HG02642 (cell line): ENCODE measurements around the gene PGBD2.
"Not testable (repeated sequence)": the region's sequence is repeated elsewhere in the genome, so short reads cannot be mapped to it uniquely, and the experiment has no call there.

Source experiments
- ATAC-seq: cut with Tn5 transposase; IDR thresholded peaks from one replicate; pipeline ENCODE4 v1.9.1; 2021; ENCODE audit warnings: mild to moderate bottlenecking; ENCODE audit not compliant: unreplicated experiment, poor library complexity

The PGBD2 gene, protein sequence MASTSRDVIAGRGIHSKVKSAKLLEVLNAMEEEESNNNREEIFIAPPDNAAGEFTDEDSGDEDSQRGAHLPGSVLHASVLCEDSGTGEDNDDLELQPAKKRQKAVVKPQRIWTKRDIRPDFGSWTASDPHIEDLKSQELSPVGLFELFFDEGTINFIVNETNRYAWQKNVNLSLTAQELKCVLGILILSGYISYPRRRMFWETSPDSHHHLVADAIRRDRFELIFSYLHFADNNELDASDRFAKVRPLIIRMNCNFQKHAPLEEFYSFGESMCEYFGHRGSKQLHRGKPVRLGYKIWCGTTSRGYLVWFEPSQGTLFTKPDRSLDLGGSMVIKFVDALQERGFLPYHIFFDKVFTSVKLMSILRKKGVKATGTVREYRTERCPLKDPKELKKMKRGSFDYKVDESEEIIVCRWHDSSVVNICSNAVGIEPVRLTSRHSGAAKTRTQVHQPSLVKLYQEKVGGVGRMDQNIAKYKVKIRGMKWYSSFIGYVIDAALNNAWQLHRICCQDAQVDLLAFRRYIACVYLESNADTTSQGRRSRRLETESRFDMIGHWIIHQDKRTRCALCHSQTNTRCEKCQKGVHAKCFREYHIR

DNA sequence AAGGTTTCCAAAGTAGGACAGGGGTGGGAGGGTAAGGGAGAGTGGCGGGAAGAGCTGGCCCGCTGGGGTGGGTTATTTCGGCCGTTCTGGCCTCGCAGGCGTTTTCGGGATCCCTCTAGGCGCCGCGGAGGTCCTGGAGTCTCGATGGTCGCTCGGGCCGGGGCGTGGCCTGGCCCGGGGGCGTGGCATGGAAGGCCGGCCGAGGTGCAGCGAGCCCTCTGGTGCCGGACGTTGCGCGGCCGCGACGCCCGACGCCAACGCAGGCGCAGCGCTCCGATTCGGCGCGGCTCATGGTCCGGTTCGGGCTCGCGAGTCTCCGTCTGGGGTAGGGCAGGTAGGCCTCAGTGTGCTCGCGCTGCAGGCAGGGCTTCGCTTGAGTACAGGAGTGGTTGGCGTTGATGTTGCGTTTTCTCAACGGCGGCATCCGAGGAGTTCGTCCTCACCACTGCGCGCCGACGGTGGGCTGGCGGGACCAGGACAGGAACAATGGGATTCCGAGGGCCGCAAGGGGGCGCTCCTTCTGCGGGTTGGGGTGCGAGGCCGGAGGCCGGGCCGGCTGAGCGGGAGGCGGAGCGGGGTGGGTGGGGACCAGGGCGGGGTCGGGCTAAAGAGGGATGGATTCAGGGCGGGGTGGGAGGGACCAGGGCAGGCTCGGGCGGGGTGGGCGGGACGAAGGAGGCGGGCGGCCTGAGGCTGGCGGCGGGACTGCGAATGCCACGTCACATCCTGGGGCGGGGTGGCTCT, at the start of gene PGBD2:
PGBD2 (plus strand) TSS at position 227 of the 744 bp plus-strand sequence. CDS start 7,628 bp downstream, outside the sequence.
- peak; percentile 94 for ATAC-seq

DNA sequence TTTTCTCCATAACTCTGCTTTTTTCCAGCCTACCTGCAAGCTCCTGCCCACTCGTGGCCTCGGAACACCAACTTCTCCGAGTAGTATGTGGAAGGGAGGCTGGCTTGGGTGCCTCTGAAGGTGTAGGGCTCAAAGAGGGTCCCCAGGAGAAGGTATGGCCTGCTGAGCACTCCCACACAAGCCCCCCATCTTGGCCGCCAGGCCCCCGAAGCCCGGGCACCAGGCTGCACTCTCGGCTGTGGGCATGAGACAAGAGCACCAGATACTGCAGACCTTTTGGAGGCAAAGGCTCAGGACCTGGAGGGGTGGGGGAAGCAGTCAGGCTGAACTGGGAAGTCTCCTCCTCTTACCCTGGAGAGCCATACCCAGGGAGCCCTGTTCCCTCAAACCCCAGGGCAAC, 48.8 kb upstream of the PGBD2 start:
- ATAC-seq = no peak

DNA sequence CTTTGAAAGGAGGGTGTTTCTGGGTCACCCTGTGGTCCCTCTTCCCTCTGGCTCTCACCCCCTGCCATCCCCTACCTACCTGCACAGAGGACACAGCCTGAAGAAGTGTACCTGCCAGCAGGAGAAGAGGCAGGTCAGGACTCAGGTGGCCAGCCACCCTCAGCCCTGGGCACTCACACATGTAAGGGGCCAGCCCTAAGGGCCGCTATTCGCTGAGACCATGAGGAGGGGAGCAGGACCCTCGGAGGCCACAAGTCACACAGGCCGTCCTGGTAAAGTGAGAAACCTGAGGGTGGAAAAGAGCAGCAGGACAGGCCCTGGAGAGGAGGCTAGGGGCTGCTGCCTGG, 48.3 kb upstream of the PGBD2 start:
- ATAC-seq = no peak

DNA sequence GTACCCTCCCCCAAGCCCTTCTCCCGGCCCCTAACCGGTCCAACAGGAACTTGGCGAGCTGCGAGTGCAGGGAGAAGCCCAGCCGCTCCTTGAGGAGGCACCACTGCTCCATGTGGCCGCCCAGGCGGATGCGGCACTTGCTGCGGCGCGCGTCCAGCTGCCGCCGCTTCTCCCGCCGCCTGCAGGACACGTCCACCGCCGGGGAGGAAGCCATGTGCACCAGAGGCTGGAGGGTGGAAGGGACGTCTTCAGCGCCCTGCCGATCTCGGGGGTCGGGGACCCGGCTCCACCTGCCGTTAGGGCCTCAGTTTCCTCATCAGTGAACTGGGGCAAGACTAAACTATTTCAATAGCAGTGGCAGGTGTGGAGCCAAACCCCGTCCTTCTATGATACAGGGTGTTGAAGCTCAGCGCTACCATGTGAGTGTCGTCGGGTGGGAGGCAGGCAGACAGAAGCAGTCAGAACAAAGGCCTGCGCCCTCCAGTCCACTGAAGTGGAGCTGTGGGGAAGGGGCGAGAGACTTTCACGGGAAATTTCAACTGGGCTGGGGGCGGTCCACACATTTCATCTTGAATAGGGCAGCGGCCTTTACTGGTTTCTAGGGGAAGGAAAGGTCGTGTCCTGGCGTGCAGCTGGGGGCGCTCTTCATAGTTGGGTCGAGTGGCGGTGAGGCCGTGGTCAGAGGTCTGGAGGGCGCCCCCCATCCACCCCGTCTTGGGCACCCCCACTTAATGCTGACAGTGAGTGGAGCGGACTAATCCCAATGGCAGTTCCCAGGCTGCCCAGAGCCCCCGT, 47.7 kb upstream of the PGBD2 start:
- peak; percentile 43 for ATAC-seq

DNA sequence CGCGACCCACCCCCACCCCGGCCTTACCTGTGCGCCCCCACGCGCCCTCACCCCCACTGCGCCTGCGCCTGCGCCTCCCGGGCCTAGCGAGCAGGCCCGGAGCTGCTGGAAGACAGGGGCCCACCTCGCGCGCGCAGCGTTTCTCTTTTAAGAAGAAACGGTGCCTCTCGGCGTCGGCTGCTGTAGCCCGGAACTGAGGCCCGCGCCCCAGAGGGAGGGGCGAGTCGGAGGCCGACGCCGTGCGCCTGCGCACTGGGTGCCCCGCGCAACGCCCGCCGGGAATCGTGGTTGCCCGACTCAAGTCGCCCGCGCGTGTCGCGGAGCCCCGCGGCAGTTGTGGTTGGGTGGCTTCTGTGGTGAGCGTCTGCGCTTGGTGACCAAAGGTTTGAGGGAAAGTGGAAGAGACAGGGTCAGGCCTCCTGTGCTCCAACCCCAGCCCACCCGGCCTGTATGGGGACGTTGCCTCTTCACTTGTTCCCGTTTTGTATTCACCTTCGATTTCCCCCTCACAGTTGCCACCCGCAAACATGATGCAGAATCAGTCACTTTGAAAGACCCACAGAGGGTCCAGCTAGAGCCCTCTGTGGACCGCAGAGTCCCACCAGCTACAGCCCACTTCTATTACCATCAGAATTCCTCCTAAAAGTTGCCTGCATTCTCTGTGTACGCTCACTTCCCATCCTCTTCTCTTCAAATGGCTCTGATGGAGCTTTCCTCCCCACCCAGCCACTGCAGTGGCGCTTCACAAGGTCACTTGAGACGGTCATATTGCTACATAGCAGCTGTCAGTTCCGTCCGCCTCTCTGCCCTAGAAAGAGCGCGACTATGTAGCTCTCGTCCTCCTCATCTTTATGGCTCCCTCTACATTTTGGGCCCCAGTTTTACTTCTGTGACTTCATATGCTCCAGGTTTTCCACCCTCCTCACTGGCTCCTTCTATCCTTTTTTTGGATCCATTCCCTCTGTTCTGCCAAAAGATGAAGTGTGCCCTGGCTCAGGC, 46.8 kb upstream of the PGBD2 start, which contains the start of gene ZNF692:
ZNF692 (minus strand) TSS at position 195 of the 999 bp plus-strand sequence. CDS start 776 bp downstream, outside the sequence.
- ATAC-seq = peak; percentile 86

DNA sequence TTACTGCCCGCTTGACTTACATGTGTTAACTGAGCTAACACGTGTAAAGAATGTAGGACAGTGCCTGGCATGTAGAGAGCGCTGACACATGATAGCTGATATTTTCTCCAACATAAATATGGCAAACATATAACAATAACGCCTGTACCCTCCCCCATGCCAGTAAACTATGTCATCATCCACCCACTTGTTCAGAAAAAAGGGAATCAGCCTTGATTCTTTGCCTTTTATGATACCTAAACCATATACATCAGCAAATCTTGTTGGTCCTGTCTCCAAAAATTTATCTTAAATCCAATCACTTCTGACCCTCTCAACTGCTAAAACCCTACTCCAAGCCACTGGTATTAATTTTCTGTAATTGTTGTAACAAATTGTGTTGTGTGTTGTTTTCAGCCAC, 46.0 kb upstream of the PGBD2 start:
- no peak for ATAC-seq

DNA sequence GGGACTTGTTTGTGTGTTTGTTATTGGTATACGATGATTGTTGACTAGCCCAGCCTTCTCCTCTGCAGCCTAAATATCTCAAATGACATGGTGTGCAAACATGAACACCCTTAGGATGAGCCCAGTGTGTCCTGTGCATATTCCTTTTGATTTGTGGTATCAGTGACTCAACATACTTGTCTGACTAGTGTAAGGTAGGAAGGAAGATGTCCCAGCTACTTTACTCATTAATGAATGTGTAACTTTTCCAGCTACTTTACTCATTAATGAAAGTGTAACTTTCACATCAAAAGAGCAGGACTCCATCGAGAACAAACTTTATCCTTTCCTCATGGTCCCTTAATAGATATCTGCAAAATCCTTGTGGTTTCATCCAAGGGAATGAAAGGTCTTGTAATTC, 44.4 kb upstream of the PGBD2 start:
- ATAC-seq = no peak

DNA sequence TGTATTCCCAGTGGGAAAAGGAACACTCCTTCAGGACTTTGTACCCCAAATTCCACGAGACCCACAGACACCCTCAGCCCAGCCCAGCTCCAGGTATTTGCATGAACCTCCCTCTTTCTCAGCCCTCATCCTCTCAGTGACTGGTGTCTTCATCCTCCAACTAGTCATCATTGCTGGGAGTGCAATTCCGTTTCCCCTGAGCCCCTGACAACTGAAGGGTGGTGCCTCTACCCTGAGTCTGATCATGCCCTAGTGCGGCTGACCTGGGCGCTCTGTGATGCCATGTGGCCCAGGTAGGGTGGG, 43.4 kb upstream of the PGBD2 start:
- ATAC-seq = peak; percentile 3

DNA sequence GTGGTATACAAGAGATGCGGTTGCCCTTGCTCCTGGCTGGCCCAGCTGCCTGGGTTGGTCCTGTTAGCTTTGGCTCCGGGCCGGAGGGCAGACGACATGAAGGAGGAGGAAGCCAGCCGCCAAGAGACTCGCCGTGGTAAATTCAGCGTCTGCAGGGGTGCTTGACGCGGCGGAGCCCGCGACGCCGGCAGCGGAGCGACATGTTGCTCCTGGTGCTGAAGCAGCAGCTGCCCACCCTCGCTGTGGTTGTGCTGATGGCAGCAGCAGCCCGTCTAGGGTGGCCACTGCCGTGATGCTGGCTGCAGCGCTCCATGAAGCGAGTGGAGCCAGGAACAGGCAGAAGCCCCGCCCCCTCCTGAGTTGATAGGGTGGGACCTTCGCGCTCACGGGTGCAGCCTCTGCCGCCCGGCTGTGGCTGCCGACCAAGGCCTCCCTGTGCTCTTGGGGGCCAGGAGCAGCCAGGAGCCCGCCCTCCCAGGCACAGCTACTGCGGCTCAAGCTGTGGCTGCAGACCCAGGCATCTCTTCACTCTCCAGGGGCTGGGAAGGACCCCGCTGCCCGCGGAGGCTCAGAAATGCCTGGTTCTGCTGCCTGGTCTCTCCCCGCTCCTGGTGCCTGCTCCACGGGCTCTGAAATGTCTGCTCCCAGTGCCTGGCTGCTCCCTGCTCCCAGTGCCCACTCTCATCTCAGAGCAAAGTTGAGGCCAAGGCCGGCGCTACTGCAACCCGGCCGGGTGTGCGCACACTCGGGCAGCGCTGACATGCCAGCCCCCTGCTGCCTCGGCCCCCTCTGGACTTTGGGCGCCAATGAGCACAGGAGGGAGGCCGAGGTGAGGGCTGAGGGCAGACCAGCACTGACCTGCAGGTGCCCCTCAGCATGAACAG, 42.8 kb upstream of the PGBD2 start:
- ATAC-seq = peak; percentile 68

DNA sequence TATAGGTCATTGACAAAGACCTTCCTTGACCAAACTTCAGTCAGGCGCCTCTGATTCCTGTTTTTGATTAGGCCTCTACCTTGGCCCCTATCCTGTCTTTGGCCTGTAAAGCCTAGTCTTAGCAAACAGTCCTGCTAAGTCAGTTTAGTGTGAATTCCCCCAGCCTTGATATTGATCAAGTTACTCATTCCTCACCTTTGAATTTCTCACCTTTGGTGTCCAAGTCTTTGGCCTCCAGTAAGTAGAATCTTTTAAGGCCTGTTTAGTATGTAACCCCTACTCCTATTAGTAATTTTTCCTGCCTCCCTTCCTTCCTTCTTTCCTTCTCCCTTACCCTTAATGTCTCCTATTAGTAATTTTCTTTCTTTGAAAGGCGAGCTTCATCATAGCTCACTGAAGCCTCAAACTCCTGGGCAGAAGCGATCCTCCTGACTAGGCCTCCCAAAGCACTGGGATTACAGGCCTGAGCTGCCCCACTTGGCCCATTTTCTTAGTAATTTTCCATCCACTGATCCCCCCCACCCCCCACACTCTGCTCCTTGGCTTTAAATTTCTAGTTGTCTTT, 34.1 kb upstream of the PGBD2 start:
- no peak for ATAC-seq

DNA sequence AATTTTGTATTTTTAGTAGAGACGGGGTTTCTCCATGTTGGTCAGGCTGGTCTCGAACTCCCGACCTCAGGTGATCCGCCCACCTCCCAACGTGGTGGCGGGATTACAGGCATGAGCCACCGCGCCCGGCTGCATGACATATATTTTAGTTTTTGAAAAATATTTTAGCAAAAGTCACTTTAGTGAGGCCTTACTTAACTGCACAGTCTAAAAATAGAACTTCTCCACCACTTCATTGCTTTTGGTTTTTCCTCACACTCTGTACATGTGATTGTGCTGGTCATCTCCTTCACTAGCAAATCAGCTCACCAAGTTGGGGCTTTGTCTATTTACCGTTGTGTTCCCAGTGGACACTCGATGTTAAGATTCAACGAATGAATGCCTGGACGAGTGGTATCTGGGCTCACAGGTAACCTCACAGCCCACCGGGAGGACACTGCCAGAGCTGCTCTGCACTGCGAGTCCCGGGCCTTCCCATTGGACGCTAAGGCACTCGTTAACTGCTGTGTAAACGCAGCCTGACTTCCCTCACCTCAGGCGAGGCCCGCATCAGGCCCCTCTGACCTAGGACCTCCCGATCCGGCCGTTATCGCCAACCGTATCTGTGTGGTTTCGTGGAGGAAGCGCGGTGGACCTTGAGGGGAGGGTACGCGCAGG, 33.2 kb upstream of the PGBD2 start:
- ATAC-seq = peak; percentile 46

DNA sequence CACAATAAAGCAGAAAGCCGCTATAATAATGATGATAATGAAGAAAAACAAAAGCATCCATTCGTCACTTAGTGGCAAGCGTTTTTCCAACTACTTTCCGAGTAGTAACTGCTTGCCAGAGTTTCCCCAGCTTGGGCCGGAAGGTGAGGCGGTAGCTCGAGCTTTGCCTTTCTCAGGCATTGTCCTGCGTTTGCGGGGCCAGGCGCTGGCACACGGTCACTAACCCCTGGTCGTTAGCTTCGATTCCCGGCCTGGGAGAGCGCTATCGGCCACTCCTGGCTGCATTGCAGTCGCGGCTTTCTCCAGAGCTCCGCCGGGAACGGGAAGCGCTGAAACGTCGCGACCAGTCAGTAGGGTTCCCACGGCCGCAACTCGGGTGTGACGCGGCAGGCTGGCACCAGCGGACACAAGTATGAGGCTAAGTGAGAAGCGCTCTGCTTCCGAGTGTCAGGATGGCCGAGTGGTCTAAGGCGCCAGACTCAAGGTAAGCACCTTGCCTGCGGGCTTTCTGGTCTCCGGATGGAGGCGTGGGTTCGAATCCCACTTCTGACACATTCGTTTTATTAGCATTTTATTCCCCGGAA, 32.5 kb upstream of the PGBD2 start:
- peak; percentile 85 for ATAC-seq

DNA sequence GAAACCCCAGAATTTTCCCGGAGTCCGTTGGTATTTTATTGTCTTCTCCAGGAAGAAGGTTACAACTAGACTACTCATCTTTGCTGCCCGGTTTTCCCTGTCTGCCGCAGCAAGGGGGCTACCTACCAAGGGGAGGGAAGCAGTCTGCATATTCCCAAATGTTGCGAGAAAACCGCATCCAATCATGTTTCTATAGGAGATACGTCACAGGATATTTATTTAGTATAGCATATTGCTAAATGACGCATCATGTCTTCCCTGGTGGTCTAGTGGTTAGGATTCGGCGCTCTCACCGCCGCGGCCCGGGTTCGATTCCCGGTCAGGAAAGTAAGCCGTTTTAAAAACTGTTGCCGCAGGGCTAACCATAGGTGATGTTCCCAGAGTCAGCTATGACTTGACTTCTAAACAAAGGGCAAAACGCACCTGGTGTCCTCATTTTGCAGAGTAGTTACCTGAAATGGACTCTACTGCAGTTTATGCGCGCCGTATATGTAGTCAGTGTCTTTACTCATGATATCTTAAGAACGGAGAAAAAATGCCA, 32.0 kb upstream of the PGBD2 start:
- ATAC-seq = peak; percentile 70

DNA sequence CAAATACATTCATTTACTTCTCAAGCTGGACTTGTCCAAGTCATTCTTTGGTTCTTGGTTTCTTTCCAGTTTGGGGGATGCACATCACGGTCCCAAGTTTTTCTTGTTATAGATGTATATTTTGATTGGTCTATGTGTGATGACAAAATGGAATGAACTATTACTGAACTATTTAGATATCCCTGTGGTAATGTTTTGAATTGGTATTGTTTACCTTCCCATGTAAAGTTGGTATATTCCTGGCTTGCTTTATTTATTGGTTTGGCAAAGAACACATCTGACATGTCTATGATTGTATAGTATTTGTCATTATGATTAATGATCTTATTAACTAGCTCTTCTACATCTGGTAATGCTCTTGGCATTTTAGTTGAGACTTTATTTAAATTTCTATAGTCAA, 24.8 kb upstream of the PGBD2 start:
- ATAC-seq = no peak

DNA sequence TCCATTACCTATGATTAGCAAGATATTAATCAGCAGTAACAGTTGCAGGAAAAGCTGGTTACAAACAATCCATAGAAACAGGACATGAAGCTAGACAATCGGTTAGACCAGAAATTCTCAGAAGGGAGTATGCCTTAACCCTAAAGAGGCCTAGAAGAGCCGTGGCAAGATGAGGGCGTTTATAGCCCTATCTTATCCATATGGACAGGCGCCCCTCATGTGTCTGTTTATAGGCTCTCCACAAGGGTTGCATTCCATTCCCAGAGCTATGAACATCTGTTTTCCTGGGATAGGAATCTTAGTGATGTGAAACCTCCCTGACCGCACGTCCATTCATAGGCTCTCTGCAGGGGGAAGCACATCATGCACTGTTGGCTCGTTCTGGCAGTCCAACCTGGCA, 23.6 kb upstream of the PGBD2 start:
- ATAC-seq = not testable (repeated sequence)

DNA sequence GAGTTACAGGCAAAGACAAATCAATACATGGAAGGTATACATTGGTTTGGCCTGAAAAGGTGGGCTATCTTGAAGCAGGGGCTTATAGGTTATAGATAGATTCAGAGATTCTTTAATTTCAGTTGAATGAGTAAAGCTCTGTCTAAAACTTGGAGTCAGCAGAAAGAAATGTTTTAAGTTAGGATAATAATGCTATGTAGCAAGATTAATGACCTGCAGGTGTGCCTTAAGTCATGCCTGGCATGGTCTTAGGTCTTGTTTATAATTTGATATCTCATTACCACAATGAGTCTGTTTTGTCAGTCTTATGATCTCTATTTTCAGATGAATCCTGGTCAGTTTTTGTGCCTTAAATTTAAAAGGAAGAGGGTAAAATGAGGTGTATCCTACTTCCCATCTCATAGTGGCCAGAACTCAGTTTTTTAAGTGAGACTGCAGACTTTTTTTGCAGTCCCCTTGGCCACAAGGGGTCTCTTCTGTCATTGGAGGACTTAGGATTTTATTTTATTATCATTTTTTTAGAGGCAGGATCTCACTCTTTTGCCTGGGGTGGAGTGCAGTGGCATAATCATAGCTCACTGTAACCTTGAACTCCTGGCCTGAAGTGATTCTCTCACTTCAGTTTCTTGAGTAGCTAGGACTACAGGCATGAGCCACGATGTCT, 21.3 kb upstream of the PGBD2 start:
- no peak for ATAC-seq
